Liver (tissue), 9 donors: ENCODE measurements around the gene JAKMIP1. TPM values are rescaled to one million over a fixed set of nuclear protein-coding genes. Genes with fewer than 3 reads are reported as not detected.

Experiments used
- DNase-seq: peaks from one replicate; pipeline ENCODE4 v3.0.0-alpha.2; 2017; ENCODE audit warnings: low spot score
- H3K27ac ChIP-seq, 2 donors: one replicate each; pipeline ENCODE4 v1.7.0; 2013; ENCODE audit warnings: inconsistent platforms in 2 of 2, low read length in 2 of 2, control low read depth in 1 of 2, low read depth in 1 of 2, mild to moderate bottlenecking in 1 of 2
- H3K27me3 ChIP-seq, 4 donors: one replicate each; pipeline versions ENCODE4 v1.6.1 to v1.7.0; 2013; ENCODE audit warnings: low read length in 3 of 4, inconsistent platforms in 1 of 4, mild to moderate bottlenecking in 1 of 4, moderate library complexity in 1 of 4; ENCODE audit not compliant: control insufficient read depth in 4 of 4, insufficient read depth in 4 of 4
- H3K36me3 ChIP-seq, 4 donors: one replicate each; pipeline versions ENCODE4 v1.6.1 to v1.7.0; 2013; ENCODE audit warnings: low read length in 3 of 4, mild to moderate bottlenecking in 3 of 4, low read depth in 1 of 4, moderate library complexity in 1 of 4; ENCODE audit not compliant: control insufficient read depth in 4 of 4, insufficient read depth in 3 of 4
- H3K4me1 ChIP-seq, 4 donors: one replicate each; pipeline versions ENCODE4 v1.6.1 to v1.7.0; 2013; ENCODE audit warnings: low read length in 3 of 4, mild to moderate bottlenecking in 3 of 4, moderate library complexity in 1 of 4; ENCODE audit not compliant: control insufficient read depth in 4 of 4, insufficient read depth in 4 of 4
- H3K4me3 ChIP-seq, 3 donors: one replicate each; pipeline versions ENCODE4 v1.6.1 to v1.7.0; 2013; ENCODE audit warnings: low read length in 3 of 3, control low read depth in 1 of 3, low read depth in 1 of 3, mild to moderate bottlenecking in 1 of 3
- H3K9ac ChIP-seq, 2 donors: one replicate each; pipeline ENCODE4 v1.7.0; 2013; ENCODE audit warnings: low read length in 2 of 2, mild to moderate bottlenecking in 2 of 2, moderate library complexity in 2 of 2, control low read depth in 1 of 2, low read depth in 1 of 2
- H3K9me3 ChIP-seq, 4 donors: one replicate each; pipeline versions ENCODE4 v1.6.1 to v1.7.0; 2013; ENCODE audit warnings: low read length in 3 of 4; ENCODE audit not compliant: control insufficient read depth in 4 of 4
- ATF3 ChIP-seq: IDR thresholded peaks from 2 replicates; pipeline ENCODE4 v1.6.1; 2016; ENCODE audit warnings: antibody characterized with exemption
- EGR1 ChIP-seq, 2 donors: IDR thresholded peaks; 2 replicates each; pipeline ENCODE4 v1.6.1; 2016 to 2018; ENCODE audit warnings: antibody characterized with exemption in 2 of 2, low read depth in 2 of 2
- FOXA1 ChIP-seq: IDR thresholded peaks from 2 replicates; pipeline ENCODE4 v1.6.1; 2016; ENCODE audit warnings: antibody characterized with exemption
- GABPA ChIP-seq, 2 donors: IDR thresholded peaks in 1 of 2; conservative IDR thresholded peaks in 1 of 2; 2 replicates each; pipeline ENCODE4 v1.6.1; 2016; ENCODE audit warnings: antibody characterized with exemption in 2 of 2, mild to moderate bottlenecking in 1 of 2, moderate library complexity in 1 of 2
- HNF4A ChIP-seq, 2 donors: conservative IDR thresholded peaks; 2 replicates each; pipeline ENCODE4 v1.6.1; 2016; ENCODE audit warnings: antibody characterized with exemption in 2 of 2, mild to moderate bottlenecking in 2 of 2
- HNF4G ChIP-seq: IDR thresholded peaks from 2 replicates; pipeline ENCODE4 v1.6.1; 2016; ENCODE audit warnings: antibody characterized with exemption
- JUND ChIP-seq, 2 donors: IDR thresholded peaks; 2 replicates each; pipeline ENCODE4 v1.6.1; 2016; ENCODE audit warnings: antibody characterized with exemption in 2 of 2
- NR2F2 ChIP-seq: IDR thresholded peaks from 2 replicates; pipeline ENCODE4 v1.6.1; 2016; ENCODE audit warnings: antibody characterized with exemption
- RAD21 ChIP-seq, 2 donors: IDR thresholded peaks; 2 replicates each; pipeline ENCODE4 v1.6.1; 2016; ENCODE audit warnings: antibody characterized with exemption in 2 of 2, mild to moderate bottlenecking in 2 of 2
- REST ChIP-seq: IDR thresholded peaks from 2 replicates; pipeline ENCODE4 v1.6.1; 2016; ENCODE audit warnings: antibody characterized with exemption, mild to moderate bottlenecking
- RXRA ChIP-seq, 2 donors: IDR thresholded peaks; 2 replicates each; pipeline ENCODE4 v1.6.1; 2017 to 2018; ENCODE audit warnings: antibody characterized with exemption in 2 of 2, mild to moderate bottlenecking in 1 of 2
- SP1 ChIP-seq: IDR thresholded peaks from 2 replicates; pipeline ENCODE4 v1.6.1; 2018; ENCODE audit warnings: antibody characterized with exemption, mild to moderate bottlenecking
- TAF1 ChIP-seq: conservative IDR thresholded peaks from 2 replicates; pipeline ENCODE4 v1.6.1; 2016; ENCODE audit warnings: antibody characterized with exemption, mild to moderate bottlenecking
- YY1 ChIP-seq: IDR thresholded peaks from 2 replicates; pipeline ENCODE4 v1.6.1; 2016; ENCODE audit warnings: antibody characterized with exemption, mild to moderate bottlenecking
- WGBS: extraction: QIAGEN DNeasy Blood & Tissue Kit; methylation state at CpG from one replicate; pipeline ENCODE4 v1.1.7; 2013; 5-methylcytosine and 5-hydroxymethylcytosine counted together
- polyA plus RNA-seq, 2 donors: library from polyadenylated mRNA; stranded (reverse) in 1 of 2; unstranded in 1 of 2; fragments of 200-250 nt in 1 of 2; fragments of >200 nt in 1 of 2; fragmentation: Nextera tagmentation in 1 of 2; extraction: Ambion mirVana in 1 of 2; gene quantifications; one replicate each; pipeline versions ENCODE4 v1.2.1 to v1.2.3, GENCODE V29; 2013 to 2015
- total RNA-seq, 2 donors: library from RNA; depleted of rRNA; stranded (reverse); fragments of >200 nt; gene quantifications; one replicate each; pipeline ENCODE4 v1.2.3, GENCODE V29; 2014
- TF ChIP-seq, protein P1 (sequence below): IDR thresholded peaks from 2 replicates; pipeline ENCODE4 v1.6.1; 2016; ENCODE audit warnings: antibody characterized with exemption
- TF ChIP-seq, protein P2 (sequence below): fragments of 150-350 bp; IDR thresholded peaks from 2 replicates; pipeline ENCODE4 v1.5.1; 2017; ENCODE audit warnings: improper control_type of control experiment, low read depth, low read length; ENCODE audit not compliant: missing input control
- donor health status: healthy.
- donor health status: healthy.
- donor health status: healthy.
- donor health status: healthy.
- donor health status: healthy.

Gene JAKMIP1
- total and polyA plus RNA-seq, 4 donors = 0.08 to 0.50 TPM; not detected in 2

DNA sequence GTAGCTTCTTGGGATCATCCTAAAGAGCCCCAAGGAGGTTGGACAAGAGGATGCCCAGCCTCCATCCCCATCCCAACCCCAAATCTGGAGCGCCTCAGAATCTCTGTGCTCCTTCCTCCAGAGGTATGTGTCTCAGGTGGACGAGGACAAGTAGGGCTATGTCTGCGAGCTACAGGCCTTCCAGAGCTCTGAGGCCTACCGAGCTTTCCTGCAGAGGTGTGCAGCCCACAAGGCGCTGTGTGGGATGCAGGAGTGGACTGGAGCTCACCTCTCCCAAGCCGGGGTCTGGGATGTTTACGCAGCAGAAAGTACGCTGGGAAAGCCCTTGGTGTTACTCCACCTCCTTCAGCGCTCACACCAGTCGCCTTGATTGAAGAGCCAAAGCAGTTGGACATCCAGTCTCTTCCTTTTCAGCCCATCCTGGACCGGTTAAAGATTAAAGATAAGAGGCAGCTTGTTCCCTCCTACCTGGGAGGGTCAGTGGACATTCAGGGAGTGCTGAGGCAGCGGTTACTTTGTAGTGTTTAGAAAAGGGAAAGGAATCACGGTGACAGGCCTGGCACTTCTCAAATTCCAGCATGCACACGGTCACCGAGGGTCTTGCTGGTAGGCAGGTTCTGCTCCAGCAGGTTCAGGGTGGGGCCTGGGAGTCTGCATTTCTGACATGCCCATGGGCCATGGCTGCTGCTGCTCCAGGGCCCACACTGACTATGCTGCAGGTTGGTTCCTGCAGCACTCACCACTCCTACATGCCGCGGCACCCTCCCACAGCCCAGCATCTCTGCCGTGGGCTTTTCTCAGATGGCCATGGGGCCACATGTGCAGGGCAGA lies 29.5 kb upstream of the JAKMIP1 start (continued):
- TF ChIP-seq, protein P1, sequence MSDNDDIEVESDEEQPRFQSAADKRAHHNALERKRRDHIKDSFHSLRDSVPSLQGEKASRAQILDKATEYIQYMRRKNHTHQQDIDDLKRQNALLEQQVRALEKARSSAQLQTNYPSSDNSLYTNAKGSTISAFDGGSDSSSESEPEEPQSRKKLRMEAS = no peak

DNA sequence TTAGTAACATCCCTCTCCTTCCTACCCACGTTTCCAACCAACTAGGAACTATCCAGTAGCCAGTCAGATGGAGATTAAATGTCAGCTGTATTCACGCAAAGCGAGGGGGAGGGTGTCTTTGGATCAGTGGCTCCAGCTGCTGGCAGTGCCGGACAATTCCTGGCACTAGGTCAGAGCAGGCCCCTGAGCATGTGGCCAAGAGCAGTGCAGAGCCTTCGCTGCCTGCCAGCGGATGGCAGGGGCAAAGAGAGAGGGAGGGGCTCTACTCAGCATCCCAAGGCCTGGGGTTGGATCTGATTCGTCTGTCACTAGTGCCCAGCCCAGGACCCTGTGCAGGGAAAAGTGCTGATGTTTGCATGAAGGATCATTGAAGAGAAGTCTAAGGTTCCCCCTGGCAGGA lies 28.7 kb upstream of the JAKMIP1 start:
- Histone ChIP-seq H3K9me3 (no peaks in the 10 kb centered on the region), H3K27ac (no peak overlapping the region), H3K4me1 (no peaks in the 10 kb centered on the region), H3K27me3 (no peaks in the 10 kb centered on the region), H3K36me3 (no peaks in the 10 kb centered on the region), H3K9ac (no peak overlapping the region), H3K4me3 (no peak overlapping the region)
- WGBS = 62% methylated on average over 7 of the region's 7 CpGs
- TF ChIP-seq FOXA1 = no peak
- no peak for TF ChIP-seq ATF3
- no peak for TF ChIP-seq RXRA (IDR thresholded peaks at IDR 0.05)
- TF ChIP-seq NR2F2 = no peak
- no peak for TF ChIP-seq YY1
- TF ChIP-seq HNF4G = no peak
- TF ChIP-seq GABPA (IDR thresholded peaks at IDR 0.05 in 1 of 2, conservative IDR thresholded peaks at IDR 0.05 in 1 of 2) = no peak
- DNase-seq = no peak

DNA sequence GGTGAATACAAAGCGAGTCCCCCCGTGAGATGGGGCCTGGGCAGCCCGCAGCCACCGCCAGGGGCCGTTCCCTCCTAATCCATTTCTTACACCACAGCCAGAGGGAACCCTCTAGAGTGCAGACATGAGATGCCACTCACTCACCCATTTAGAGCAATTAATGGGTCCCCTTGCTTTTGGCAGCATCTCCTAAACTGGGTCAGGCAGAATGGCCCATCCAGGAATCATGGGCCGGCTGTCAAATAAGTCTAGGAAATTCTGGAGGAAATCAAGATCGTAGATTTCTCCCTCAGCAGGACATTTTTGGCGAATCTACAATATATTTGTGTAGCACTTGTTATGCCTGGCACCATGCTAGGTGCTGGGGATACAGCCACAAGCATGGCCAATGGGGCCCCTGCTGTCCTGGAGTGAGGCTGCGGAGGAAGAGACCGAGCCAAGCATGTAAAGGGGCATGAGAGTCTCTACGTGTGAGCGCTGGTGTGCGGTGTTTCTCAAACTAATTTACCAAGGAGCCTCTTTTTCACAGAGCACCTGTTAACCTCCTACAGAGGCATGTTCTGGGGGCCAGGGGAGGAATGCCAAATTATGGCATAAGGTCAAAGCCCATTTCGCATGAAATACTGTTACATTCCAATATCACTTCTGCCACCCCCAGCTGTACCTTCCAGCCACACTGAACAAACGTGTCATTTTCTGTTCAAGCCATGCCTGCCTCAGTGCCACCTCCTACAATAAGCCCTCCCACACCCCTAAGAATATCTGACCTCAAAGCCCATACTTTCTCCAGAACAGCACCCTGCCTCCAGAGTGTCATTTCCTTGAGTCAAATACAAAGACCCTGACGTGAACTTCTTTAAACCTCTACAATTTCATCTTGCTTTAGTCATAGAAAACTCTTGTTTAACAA lies 28.1 kb upstream of the JAKMIP1 start:
- no peak for DNase-seq
- TF ChIP-seq FOXA1 = no peak
- TF ChIP-seq GABPA (IDR thresholded peaks at IDR 0.05 in 1 of 2, conservative IDR thresholded peaks at IDR 0.05 in 1 of 2) = no peak
- TF ChIP-seq YY1 = no peak
- TF ChIP-seq, protein P2, sequence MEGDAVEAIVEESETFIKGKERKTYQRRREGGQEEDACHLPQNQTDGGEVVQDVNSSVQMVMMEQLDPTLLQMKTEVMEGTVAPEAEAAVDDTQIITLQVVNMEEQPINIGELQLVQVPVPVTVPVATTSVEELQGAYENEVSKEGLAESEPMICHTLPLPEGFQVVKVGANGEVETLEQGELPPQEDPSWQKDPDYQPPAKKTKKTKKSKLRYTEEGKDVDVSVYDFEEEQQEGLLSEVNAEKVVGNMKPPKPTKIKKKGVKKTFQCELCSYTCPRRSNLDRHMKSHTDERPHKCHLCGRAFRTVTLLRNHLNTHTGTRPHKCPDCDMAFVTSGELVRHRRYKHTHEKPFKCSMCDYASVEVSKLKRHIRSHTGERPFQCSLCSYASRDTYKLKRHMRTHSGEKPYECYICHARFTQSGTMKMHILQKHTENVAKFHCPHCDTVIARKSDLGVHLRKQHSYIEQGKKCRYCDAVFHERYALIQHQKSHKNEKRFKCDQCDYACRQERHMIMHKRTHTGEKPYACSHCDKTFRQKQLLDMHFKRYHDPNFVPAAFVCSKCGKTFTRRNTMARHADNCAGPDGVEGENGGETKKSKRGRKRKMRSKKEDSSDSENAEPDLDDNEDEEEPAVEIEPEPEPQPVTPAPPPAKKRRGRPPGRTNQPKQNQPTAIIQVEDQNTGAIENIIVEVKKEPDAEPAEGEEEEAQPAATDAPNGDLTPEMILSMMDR = no peak
- TF ChIP-seq EGR1 (IDR thresholded peaks at IDR 0.05; ENCODE audit: low read depth in 2 of 2) = no peak
- TF ChIP-seq SP1 = no peak
- TF ChIP-seq HNF4A (conservative IDR thresholded peaks at IDR 0.05) = no peak
- TF ChIP-seq HNF4G = no peak
- no peak for TF ChIP-seq JUND (IDR thresholded peaks at IDR 0.05)
- no peak for TF ChIP-seq REST
- TF ChIP-seq, protein P1 = no peak
- TF ChIP-seq TAF1 = no peak
- no peak for TF ChIP-seq ATF3
- no peak for TF ChIP-seq RAD21 (IDR thresholded peaks at IDR 0.05)

More for the DNA sequence above, 28.1 kb upstream of the JAKMIP1 start:
- Histone ChIP-seq H3K27ac (no peak overlapping the region), H3K36me3 (no peaks in the 10 kb centered on the region), H3K9ac (no peak overlapping the region), H3K9me3 (no peaks in the 10 kb centered on the region), H3K4me1 (no peaks in the 10 kb centered on the region), H3K27me3 (no peaks in the 10 kb centered on the region), H3K4me3 (no peak overlapping the region)
- WGBS = 72% methylated on average over 16 of the region's 16 CpGs
